HepG2 (cell line): ENCODE measurements around the gene ELP2. TPM values are rescaled to one million over a fixed set of nuclear protein-coding genes. Genes with fewer than 3 reads are reported as not detected.
A peak's percentile ranks its signal among the peaks of the same experiment; 100 is the strongest.

ENCODE experiments used
- ATM ChIP-seq: fragments of 450-650 bp; IDR thresholded peaks from 2 replicates; pipeline ENCODE4 v1.7.1; 2017; ENCODE audit warnings: mild to moderate bottlenecking, borderline replicate concordance
- FOXP1 ChIP-seq, 2 experiments: fragments of 450-650 bp in 1 of 2; IDR thresholded peaks; 2 replicates each; pipeline ENCODE4 v1.6.1; 2017 to 2018; ENCODE audit warnings: antibody characterized with exemption in 1 of 2
- GABPA ChIP-seq, 2 experiments: IDR thresholded peaks; 2 replicates each; pipeline ENCODE4 v1.6.1; 2011 to 2016; ENCODE audit warnings: low read depth in 2 of 2, low read length in 1 of 2, missing biosample characterization in 1 of 2, missing genetic modification characterization in 1 of 2
- HOXA7 ChIP-seq: sonication (generic); formaldehyde crosslinking; IDR thresholded peaks from 2 replicates; pipeline ENCODE4 v1.8.1; 2022; ENCODE audit warnings: mild to moderate bottlenecking, missing genetic modification reagents, moderate library complexity
- IKZF4 ChIP-seq: sonication (generic); formaldehyde crosslinking; IDR thresholded peaks from 2 replicates; pipeline ENCODE4 v1.5.1; 2020; ENCODE audit warnings: borderline replicate concordance, mild to moderate bottlenecking, low read depth, missing genetic modification reagents; ENCODE audit errors: not compliant biosample characterization
- KLF12 ChIP-seq: sonication (generic); formaldehyde crosslinking; IDR thresholded peaks from 2 replicates; pipeline ENCODE4 v1.4.0; 2020; ENCODE audit warnings: missing genetic modification reagents, borderline replicate concordance
- MEIS1 ChIP-seq: sonication (generic); formaldehyde crosslinking; IDR thresholded peaks from 2 replicates; pipeline ENCODE4 v1.9.0; 2021; ENCODE audit warnings: mild to moderate bottlenecking, missing genetic modification reagents, moderate library complexity, borderline replicate concordance
- MTF2 ChIP-seq: sonication (generic); formaldehyde crosslinking; IDR thresholded peaks from 2 replicates; pipeline ENCODE4 v1.5.0; 2020; ENCODE audit warnings: missing genetic modification reagents, borderline replicate concordance
- NFATC3 ChIP-seq: sonication (generic); formaldehyde crosslinking; IDR thresholded peaks from 2 replicates; pipeline ENCODE4 v1.5.1; 2020; ENCODE audit warnings: mild to moderate bottlenecking, missing genetic modification reagents
- NFE2L2 ChIP-seq: fragments of 150-350 bp; IDR thresholded peaks from 2 replicates; pipeline ENCODE4 v1.6.1; 2014; ENCODE audit warnings: low read length
- NKX3-1 ChIP-seq: sonication (generic); formaldehyde crosslinking; IDR thresholded peaks from 2 replicates; pipeline ENCODE4 v1.5.0; 2020; ENCODE audit warnings: missing genetic modification reagents
- NONO ChIP-seq, 2 experiments: fragments of 450-650 bp in 1 of 2; sonication (generic) in 1 of 2; formaldehyde crosslinking in 1 of 2; IDR thresholded peaks in 1 of 2; conservative IDR thresholded peaks in 1 of 2; 2 replicates each; pipeline versions ENCODE4 v1.6.1 to v1.8.0; 2017 to 2022; ENCODE audit warnings: mild to moderate bottlenecking in 1 of 2, missing genetic modification reagents in 1 of 2, moderate library complexity in 1 of 2
- RAD51 ChIP-seq: fragments of 450-650 bp; IDR thresholded peaks from 2 replicates; pipeline ENCODE4 v1.6.1; 2016; ENCODE audit warnings: borderline replicate concordance
- RERE ChIP-seq: IDR thresholded peaks from 2 replicates; pipeline ENCODE4 v1.6.1; 2016; ENCODE audit warnings: low read depth, missing genetic modification reagents, missing compliant biosample characterization
- SALL1 ChIP-seq: sonication (generic); formaldehyde crosslinking; IDR thresholded peaks from 2 replicates; pipeline ENCODE4 v1.8.0; 2022; ENCODE audit warnings: mild to moderate bottlenecking, missing genetic modification reagents
- SIX4 ChIP-seq: sonication (generic); formaldehyde crosslinking; IDR thresholded peaks from 2 replicates; pipeline ENCODE4 v1.4.0; 2020; ENCODE audit warnings: missing genetic modification reagents
- SMARCC2 ChIP-seq: fragments of 450-650 bp; IDR thresholded peaks from 2 replicates; pipeline ENCODE4 v1.6.1; 2017; ENCODE audit warnings: antibody characterized with exemption, mild to moderate bottlenecking
- SMYD3 ChIP-seq: sonication (generic); formaldehyde crosslinking; IDR thresholded peaks from 2 replicates; pipeline ENCODE4 v1.8.1; 2023; ENCODE audit warnings: mild to moderate bottlenecking, missing genetic modification reagents
- XRCC5 ChIP-seq: fragments of 200-400 bp; formaldehyde crosslinking; optimal IDR thresholded peaks from 2 replicates; pipeline ENCODE3; 2017; ENCODE audit warnings: mild to moderate bottlenecking, low read length
- YEATS4 ChIP-seq: sonication (generic); formaldehyde crosslinking; IDR thresholded peaks from 2 replicates; pipeline ENCODE4 v1.4.0; 2020; ENCODE audit warnings: missing genetic modification reagents, borderline replicate concordance
- ZBTB37 ChIP-seq: sonication (generic); formaldehyde crosslinking; IDR thresholded peaks from 2 replicates; pipeline ENCODE4 v1.4.0; 2020; ENCODE audit warnings: mild to moderate bottlenecking, missing genetic modification reagents
- ZKSCAN1 ChIP-seq: fragments of 150-350 bp; IDR thresholded peaks from 2 replicates; pipeline ENCODE4 v1.6.1; 2014; ENCODE audit warnings: low read length
- ZNF232 ChIP-seq: sonication (generic); formaldehyde crosslinking; IDR thresholded peaks from 2 replicates; pipeline ENCODE4 v1.4.0; 2020; ENCODE audit warnings: missing genetic modification reagents, borderline replicate concordance
- ZNF256 ChIP-seq: sonication (generic); formaldehyde crosslinking; conservative IDR thresholded peaks from 2 replicates; pipeline ENCODE4 v1.4.0; 2020; ENCODE audit warnings: missing genetic modification reagents
- ZNF619 ChIP-seq: sonication (generic); formaldehyde crosslinking; IDR thresholded peaks from 2 replicates; pipeline ENCODE4 v1.4.0; 2020; ENCODE audit warnings: mild to moderate bottlenecking, missing genetic modification reagents
- ZNF775 ChIP-seq: sonication (generic); formaldehyde crosslinking; IDR thresholded peaks from 2 replicates; pipeline ENCODE4 v1.4.0; 2020; ENCODE audit warnings: missing genetic modification reagents, mild to moderate bottlenecking, moderate library complexity, borderline replicate concordance
- polyA plus RNA-seq, 8 experiments: library from polyadenylated mRNA; depleted of rRNA in 3 of 8; stranded (reverse) in 7 of 8; unstranded in 1 of 8; fragments of >200 nt; fragmentation: Illumina TruSeq in 4 of 8; extraction: Trizol in 4 of 8; gene quantifications; 2 replicates each; pipeline versions ENCODE4 v1.2.1 to v1.2.3, GENCODE V29; 2011 to 2016; ENCODE audit warnings: low read depth in 4 of 8, missing spikeins in 1 of 8, mixed read lengths in 1 of 8; ENCODE audit not compliant: insufficient read depth in 1 of 8
- total RNA-seq, 5 experiments: library from RNA; depleted of rRNA; stranded (reverse); fragments of >200 nt; fragmentation: Illumina TruSeq; extraction: Trizol; gene quantifications; 2 replicates each; pipeline ENCODE4 v1.2.3, GENCODE V29; 2016; ENCODE audit warnings: low read depth in 1 of 5

The ELP2 gene
- total and polyA plus RNA-seq, 2 of the 13 experiments (the other 11 are each of a cell fraction or from before 2014, with no cell fraction given): 98.7 to 100 TPM

- TF ChIP-seq YEATS4 (CRISPR knock-in tag): peak; percentile 79; the same call in 1 of the 2 replicates
- TF ChIP-seq KLF12 (CRISPR knock-in tag): no peak
- no peak for TF ChIP-seq NONO (IDR thresholded peaks at IDR 0.05)
- TF ChIP-seq NONO (CRISPR knock-in tag; conservative IDR thresholded peaks at IDR 0.05): no peak; the same call in 1 of the 2 replicates
- TF ChIP-seq MTF2 (CRISPR knock-in tag): no peak
- TF ChIP-seq ZNF775 (CRISPR knock-in tag): no peak
- no peak for TF ChIP-seq ZKSCAN1
- TF ChIP-seq SMARCC2: no peak
- TF ChIP-seq HOXA7 (CRISPR knock-in tag): no peak
- no peak for TF ChIP-seq NFE2L2
- TF ChIP-seq FOXP1 (IDR thresholded peaks at IDR 0.05): peak; percentile 76
- TF ChIP-seq FOXP1 (CRISPR knock-in tag; IDR thresholded peaks at IDR 0.05): peak; percentile 90
- TF ChIP-seq RERE (CRISPR knock-in tag): 0 out of 2 replicates have a peak, but pooled peaks have one; percentile 39
- peak; percentile 99 for TF ChIP-seq SALL1 (CRISPR knock-in tag)
- peak; percentile 82 for TF ChIP-seq XRCC5
- TF ChIP-seq NKX3-1: no peak
- no peak for TF ChIP-seq RAD51
- TF ChIP-seq ATM: no peak
- TF ChIP-seq IKZF4 (CRISPR knock-in tag): no peak
- TF ChIP-seq ZNF232 (CRISPR knock-in tag): peak; percentile 51; the same call in 1 of the 2 replicates
- TF ChIP-seq NFATC3 (CRISPR knock-in tag): no peak
- no peak for TF ChIP-seq ZNF256 (CRISPR knock-in tag)
- TF ChIP-seq GABPA (IDR thresholded peaks at IDR 0.05; ENCODE audit: low read depth, low read length): no peak
- TF ChIP-seq GABPA (CRISPR knock-in tag; IDR thresholded peaks at IDR 0.05; ENCODE audit: low read depth): peak; percentile 53; the same call in 1 of the 2 replicates
- no peak for TF ChIP-seq SMYD3 (CRISPR knock-in tag)
- no peak; the same call in 1 of the 2 replicates for TF ChIP-seq SIX4 (CRISPR knock-in tag)
- TF ChIP-seq ZNF619 (CRISPR knock-in tag): no peak
- TF ChIP-seq ZBTB37 (CRISPR knock-in tag): no peak
- TF ChIP-seq MEIS1 (CRISPR knock-in tag): peak; percentile 84; the same call in 1 of the 2 replicates
These were observed 46.5 kb downstream of the ELP2 start (continued) for GRCh38 chr18:36176177-36176584.
